Neuronal stem cell (in vitro differentiated cells): ENCODE results near the gene TEDC1.
A peak's percentile ranks its signal among the peaks of the same experiment; 100 is the strongest.

Source experiments
- DNase-seq: peaks from one replicate; pipeline ENCODE4 v3.0.0-alpha.2; 2013; ENCODE audit warnings: low spot score
- H2AFZ ChIP-seq: one replicate; pipeline ENCODE4 v1.6.1; 2013; ENCODE audit warnings: mild to moderate bottlenecking, low read length, inconsistent platforms
- H2AK5ac ChIP-seq: 2 replicates; pipeline ENCODE4 v1.6.1; 2013; ENCODE audit warnings: low read depth, mild to moderate bottlenecking, inconsistent platforms, low read length, moderate library complexity, mixed read lengths
- H2BK120ac ChIP-seq: 2 replicates; pipeline ENCODE4 v1.6.1; 2013; ENCODE audit warnings: low read depth, mild to moderate bottlenecking, inconsistent platforms, low read length, moderate library complexity, mixed read lengths
- H2BK12ac ChIP-seq: one replicate; pipeline ENCODE4 v1.6.1; 2013; ENCODE audit warnings: low read length, inconsistent platforms
- H2BK15ac ChIP-seq: 2 replicates; pipeline ENCODE4 v1.6.1; 2013; ENCODE audit warnings: mild to moderate bottlenecking, low read length, inconsistent platforms, mixed read lengths
- H2BK5ac ChIP-seq: one replicate; pipeline ENCODE4 v1.6.1; 2013; ENCODE audit warnings: inconsistent platforms, mild to moderate bottlenecking, low read length, moderate library complexity
- H3K14ac ChIP-seq: one replicate; pipeline ENCODE4 v1.6.1; 2013; ENCODE audit warnings: low read length, inconsistent platforms
- H3K18ac ChIP-seq: 2 replicates; pipeline ENCODE4 v1.6.1; 2013; ENCODE audit warnings: low read length, inconsistent platforms
- H3K23ac ChIP-seq: 2 replicates; pipeline ENCODE4 v1.6.1; 2013; ENCODE audit warnings: low read depth, mild to moderate bottlenecking, mixed read lengths, low read length, inconsistent platforms; ENCODE audit not compliant: poor library complexity
- H3K27ac ChIP-seq: replicated peaks from 3 replicates; pipeline ENCODE4 v1.5.1; 2013; ENCODE audit warnings: low read length, inconsistent platforms
- H3K27me3 ChIP-seq, 3 experiments: 2 replicates each; pipeline ENCODE4 v1.6.1; 2013; ENCODE audit warnings: low read length in 3 of 3, mild to moderate bottlenecking in 2 of 3, inconsistent platforms in 1 of 3, low read depth in 1 of 3, mixed read lengths in 1 of 3, moderate library complexity in 1 of 3; ENCODE audit not compliant: control insufficient read depth in 3 of 3, insufficient read depth in 3 of 3
- H3K36me3 ChIP-seq, 2 donors: replicated peaks in 1 of 2; 2 replicates each; pipeline ENCODE4 v1.6.1; 2013; ENCODE audit warnings: low read length in 2 of 2; ENCODE audit not compliant: control insufficient read depth in 2 of 2, insufficient read depth in 2 of 2
- H3K4ac ChIP-seq: 2 replicates; pipeline ENCODE4 v1.6.1; 2013; ENCODE audit warnings: inconsistent platforms, mild to moderate bottlenecking, low read length, moderate library complexity
- H3K4me1 ChIP-seq, 2 donors: 1 replicate in 1 of 2; 2 replicates in 1 of 2; pipeline ENCODE4 v1.6.1; 2013; ENCODE audit warnings: low read length in 2 of 2, low read depth in 1 of 2; ENCODE audit not compliant: control insufficient read depth in 2 of 2, insufficient read depth in 1 of 2
- H3K4me2 ChIP-seq: one replicate; pipeline ENCODE4 v1.6.1; 2013; ENCODE audit warnings: mild to moderate bottlenecking, low read length, inconsistent platforms; ENCODE audit not compliant: insufficient read depth, poor library complexity, severe bottlenecking
- H3K4me3 ChIP-seq, 2 donors: 2 replicates each; pipeline ENCODE4 v1.5.1; 2013; ENCODE audit warnings: low read length in 2 of 2, mild to moderate bottlenecking in 2 of 2, inconsistent platforms in 1 of 2, moderate library complexity in 1 of 2
- H3K79me1 ChIP-seq: one replicate; pipeline ENCODE4 v1.6.1; 2013; ENCODE audit warnings: low read depth, mild to moderate bottlenecking, inconsistent platforms, low read length, moderate library complexity
- H3K9ac ChIP-seq: one replicate; pipeline ENCODE4 v1.6.1; 2013; ENCODE audit warnings: mild to moderate bottlenecking, low read depth, low read length, inconsistent platforms; ENCODE audit not compliant: poor library complexity
- H3K9me3 ChIP-seq, 2 donors: replicated peaks in 1 of 2; 2 replicates each; pipeline versions ENCODE3 to v1.6.1; 2013; ENCODE audit warnings: low read length in 2 of 2, mild to moderate bottlenecking in 2 of 2, inconsistent platforms in 1 of 2, low read depth in 1 of 2, mixed read lengths in 1 of 2, moderate library complexity in 1 of 2; ENCODE audit not compliant: control insufficient read depth in 2 of 2, insufficient read depth in 1 of 2
- H4K8ac ChIP-seq: one replicate; pipeline ENCODE4 v1.6.1; 2013; ENCODE audit warnings: low read depth, mild to moderate bottlenecking, inconsistent platforms, low read length, moderate library complexity
- H4K91ac ChIP-seq: one replicate; pipeline ENCODE4 v1.6.1; 2013; ENCODE audit warnings: low read length, low read depth, mild to moderate bottlenecking, inconsistent platforms; ENCODE audit not compliant: poor library complexity
- WGBS, 2 donors: extraction: QIAGEN DNeasy Blood & Tissue Kit; methylation state at CpG; one replicate each; pipeline ENCODE4 v1.1.7; 2013; ENCODE audit warnings: missing lambda C conversion rate in 2 of 2, mixed read lengths in 1 of 2; ENCODE audit not compliant: insufficient read length in 2 of 2, insufficient replicate concordance in 1 of 2; ENCODE audit errors: extremely low coverage in 2 of 2; 5-methylcytosine and 5-hydroxymethylcytosine counted together

TEDC1 gene

DNA sequence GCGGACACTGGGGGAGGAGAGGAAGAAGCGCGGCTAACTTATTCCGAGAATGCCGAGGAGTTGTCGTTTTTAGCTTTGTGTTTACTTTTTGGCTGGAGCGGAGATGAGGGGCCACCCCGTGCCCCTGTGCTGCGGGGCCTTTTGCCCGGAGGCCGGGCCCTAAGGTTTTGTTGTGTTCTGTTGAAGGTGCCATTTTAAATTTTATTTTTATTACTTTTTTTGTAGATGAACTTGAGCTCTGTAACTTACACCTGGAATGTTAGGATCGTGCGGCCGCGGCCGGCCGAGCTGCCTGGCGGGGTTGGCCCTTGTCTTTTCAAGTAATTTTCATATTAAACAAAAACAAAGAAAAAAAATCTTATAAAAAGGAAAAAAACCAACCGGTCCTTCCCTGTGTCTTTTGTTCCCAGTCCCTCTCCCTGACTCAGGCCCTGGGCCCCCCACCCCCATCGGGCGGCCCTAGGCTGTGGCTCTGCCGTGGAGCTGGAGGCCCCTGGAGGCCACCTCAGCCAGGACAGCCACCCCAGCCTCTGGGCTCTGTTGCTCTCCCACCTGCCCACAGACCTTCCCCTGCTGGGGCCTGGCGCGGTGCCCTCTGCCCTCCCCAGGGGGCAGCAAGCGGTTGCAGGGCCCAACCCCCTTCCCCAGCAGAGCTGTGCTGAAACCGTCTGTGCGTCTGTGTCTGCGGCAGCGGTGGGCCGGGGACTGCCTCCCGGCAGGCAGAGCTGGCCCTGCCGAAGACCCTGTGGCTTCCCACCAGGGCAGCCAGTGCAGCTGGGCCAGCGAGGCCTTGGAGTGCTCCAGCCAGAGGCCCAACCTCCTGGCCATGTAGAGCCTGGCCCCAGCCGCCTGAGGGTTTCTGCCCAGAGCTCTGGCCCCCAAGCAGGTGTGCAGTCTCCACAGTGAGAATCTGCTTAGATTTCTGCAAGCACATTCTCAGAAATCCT lies 20.4 kb upstream of the TEDC1 start:
- H3K36me3 ChIP-seq = peaks cover 14 to 49% of the 10 kb centered on the region in 2 donors
- H4K8ac ChIP-seq = no peak overlapping the region
- peak overlapping the region; percentile 58 for H2BK12ac ChIP-seq
- no peak overlapping the region for H3K14ac ChIP-seq
- WGBS, 2 donors = no CpG with 5 or more reads among the region's 34 CpGs
- H2AK5ac ChIP-seq = peak overlapping the region; percentile 90
- no peak overlapping the region for H2AFZ ChIP-seq
- H3K79me1 ChIP-seq = peaks cover 6% of the 10 kb centered on the region
- H3K23ac ChIP-seq = no peak overlapping the region
- peak overlapping the region; percentile 66 for H2BK5ac ChIP-seq
- peaks cover 0 to 9% (median 6%) of the 10 kb centered on the region in 3 experiments for H3K27me3 ChIP-seq
- H2BK15ac ChIP-seq = no peak overlapping the region
- no peak overlapping the region for H3K4ac ChIP-seq
- H2BK120ac ChIP-seq = no peak overlapping the region
- peaks cover 0 to 2% of the 10 kb centered on the region in 2 donors for H3K9me3 ChIP-seq
- peak overlapping the region; percentile 30 for H3K27ac ChIP-seq
- peaks cover 21 to 34% of the 10 kb centered on the region in 2 donors for H3K4me1 ChIP-seq
- H3K4me3 ChIP-seq = no peak overlapping the region
- DNase-seq = no peak
- no peak overlapping the region for H4K91ac ChIP-seq
- H3K18ac ChIP-seq = peak overlapping the region; percentile 80
- no peak overlapping the region for H3K4me2 ChIP-seq
- peak overlapping the region; percentile 77 for H3K9ac ChIP-seq

DNA sequence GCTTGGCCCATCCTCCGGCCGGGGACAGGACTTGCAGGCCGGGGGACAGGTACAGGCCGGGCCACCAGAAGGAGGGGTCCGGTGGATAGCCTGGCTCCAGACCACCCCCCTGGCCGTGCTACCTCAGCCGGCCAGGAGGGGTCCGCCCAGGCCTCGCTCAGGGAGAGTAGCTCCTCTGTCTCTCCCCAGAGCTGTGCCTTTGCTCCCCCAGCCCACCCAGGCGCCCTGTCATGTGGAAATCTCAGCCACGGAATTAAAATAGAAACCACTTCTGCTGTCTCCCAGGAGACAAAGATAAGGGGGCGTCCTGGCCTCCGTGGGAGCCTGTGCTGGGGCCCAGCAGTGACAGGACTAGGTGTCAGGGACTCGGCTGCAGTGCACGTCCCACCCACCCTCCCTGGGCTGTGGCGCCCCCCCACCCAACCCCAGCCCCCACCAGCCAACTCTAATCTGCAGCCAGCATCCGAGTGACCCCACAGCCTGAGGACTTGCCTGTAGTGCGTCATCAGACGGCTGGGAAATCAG lies 19.7 kb upstream of the TEDC1 start:
- H4K91ac ChIP-seq = no peak overlapping the region
- peaks cover 0 to 17% (median 14%) of the 10 kb centered on the region in 3 experiments for H3K27me3 ChIP-seq
- H3K9me3 ChIP-seq = peaks cover 0 to 2% of the 10 kb centered on the region in 2 donors
- peaks cover 11 to 43% of the 10 kb centered on the region in 2 donors for H3K36me3 ChIP-seq
- no peak overlapping the region for H3K4me2 ChIP-seq
- no peak overlapping the region for H3K23ac ChIP-seq
- WGBS, 2 donors = no CpG with 5 or more reads among the region's 19 CpGs
- H4K8ac ChIP-seq = no peak overlapping the region
- H3K79me1 ChIP-seq = peaks cover 8% of the 10 kb centered on the region
- peak overlapping the region; percentile 80 for H3K18ac ChIP-seq
- H3K14ac ChIP-seq = no peak overlapping the region
- peak overlapping the region; percentile 58 for H2BK12ac ChIP-seq
- no peak overlapping the region for H2BK120ac ChIP-seq
- no peak overlapping the region for H3K27ac ChIP-seq
- peaks cover 25 to 40% of the 10 kb centered on the region in 2 donors for H3K4me1 ChIP-seq
- H3K9ac ChIP-seq = no peak overlapping the region
- no peak overlapping the region for H2AFZ ChIP-seq
- H2BK15ac ChIP-seq = no peak overlapping the region
- H3K4me3 ChIP-seq = no peak overlapping the region
- peak overlapping the region; percentile 66 for H2BK5ac ChIP-seq
- H2AK5ac ChIP-seq = no peak overlapping the region
- DNase-seq = no peak
- H3K4ac ChIP-seq = no peak overlapping the region

GRCh38 chr14:105471823-105472485 lies 19.1 kb upstream of the TEDC1 start:
- peak overlapping the region; percentile 5 for H2AK5ac ChIP-seq
- H2BK12ac ChIP-seq = peak overlapping the region; percentile 94
- H3K4ac ChIP-seq = no peak overlapping the region
- H2BK5ac ChIP-seq = peak overlapping the region; percentile 66
- H2AFZ ChIP-seq = no peak overlapping the region
- H2BK15ac ChIP-seq = peak overlapping the region; percentile 98
- no CpG with 5 or more reads among the region's 8 CpGs for WGBS, 2 donors
- peak overlapping the region; percentile 94 for H3K14ac ChIP-seq
- peaks cover 0 to 23% (median 16%) of the 10 kb centered on the region in 3 experiments for H3K27me3 ChIP-seq
- H3K9ac ChIP-seq = peak overlapping the region; percentile 60
- H3K23ac ChIP-seq = peak overlapping the region; percentile 85
- no peak overlapping the region for H3K4me2 ChIP-seq
- H4K8ac ChIP-seq = peak overlapping the region; percentile 43
- no peak for DNase-seq
- H3K9me3 ChIP-seq = peaks cover 0 to 2% of the 10 kb centered on the region in 2 donors
- peak overlapping the region; percentile 80 for H3K18ac ChIP-seq
- H3K79me1 ChIP-seq = peaks cover 8% of the 10 kb centered on the region
- H3K4me1 ChIP-seq = peaks cover 27 to 46% of the 10 kb centered on the region in 2 donors
- H4K91ac ChIP-seq = peak overlapping the region; percentile 72
- no peak overlapping the region for H3K4me3 ChIP-seq
- no peak overlapping the region for H3K27ac ChIP-seq
- peaks cover 9 to 37% of the 10 kb centered on the region in 2 donors for H3K36me3 ChIP-seq
- peak overlapping the region; percentile 72 for H2BK120ac ChIP-seq
